ENCODE measurements around the gene ADAMTS2.

Gene ADAMTS2

GRCh38 chr5:179235416-179236400, 109.6 kb downstream of the ADAMTS2 start:
- no peak for DNase-seq (ENCODE audit: extremely low spot score)
- CTCF ChIA-PET: no interaction called here
- TF ChIP-seq, protein P1, sequence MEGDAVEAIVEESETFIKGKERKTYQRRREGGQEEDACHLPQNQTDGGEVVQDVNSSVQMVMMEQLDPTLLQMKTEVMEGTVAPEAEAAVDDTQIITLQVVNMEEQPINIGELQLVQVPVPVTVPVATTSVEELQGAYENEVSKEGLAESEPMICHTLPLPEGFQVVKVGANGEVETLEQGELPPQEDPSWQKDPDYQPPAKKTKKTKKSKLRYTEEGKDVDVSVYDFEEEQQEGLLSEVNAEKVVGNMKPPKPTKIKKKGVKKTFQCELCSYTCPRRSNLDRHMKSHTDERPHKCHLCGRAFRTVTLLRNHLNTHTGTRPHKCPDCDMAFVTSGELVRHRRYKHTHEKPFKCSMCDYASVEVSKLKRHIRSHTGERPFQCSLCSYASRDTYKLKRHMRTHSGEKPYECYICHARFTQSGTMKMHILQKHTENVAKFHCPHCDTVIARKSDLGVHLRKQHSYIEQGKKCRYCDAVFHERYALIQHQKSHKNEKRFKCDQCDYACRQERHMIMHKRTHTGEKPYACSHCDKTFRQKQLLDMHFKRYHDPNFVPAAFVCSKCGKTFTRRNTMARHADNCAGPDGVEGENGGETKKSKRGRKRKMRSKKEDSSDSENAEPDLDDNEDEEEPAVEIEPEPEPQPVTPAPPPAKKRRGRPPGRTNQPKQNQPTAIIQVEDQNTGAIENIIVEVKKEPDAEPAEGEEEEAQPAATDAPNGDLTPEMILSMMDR (IDR thresholded peaks at IDR 0.05; ENCODE audit: control extremely low read depth, extremely low read depth, low read depth, missing control alignments): no peak
- POLR2A ChIA-PET: no interaction called here

- ChIA-PET POLR2A (no interaction called here), CTCF (no interaction called here)
- no peak for DNase-seq (ENCODE audit: extremely low spot score)
- TF ChIP-seq, protein P1 (IDR thresholded peaks at IDR 0.05; ENCODE audit: control extremely low read depth, extremely low read depth, low read depth, missing control alignments): no peak
Observed at GRCh38 chr5:179234563-179235135, 110.6 kb downstream of the ADAMTS2 start.

DNA sequence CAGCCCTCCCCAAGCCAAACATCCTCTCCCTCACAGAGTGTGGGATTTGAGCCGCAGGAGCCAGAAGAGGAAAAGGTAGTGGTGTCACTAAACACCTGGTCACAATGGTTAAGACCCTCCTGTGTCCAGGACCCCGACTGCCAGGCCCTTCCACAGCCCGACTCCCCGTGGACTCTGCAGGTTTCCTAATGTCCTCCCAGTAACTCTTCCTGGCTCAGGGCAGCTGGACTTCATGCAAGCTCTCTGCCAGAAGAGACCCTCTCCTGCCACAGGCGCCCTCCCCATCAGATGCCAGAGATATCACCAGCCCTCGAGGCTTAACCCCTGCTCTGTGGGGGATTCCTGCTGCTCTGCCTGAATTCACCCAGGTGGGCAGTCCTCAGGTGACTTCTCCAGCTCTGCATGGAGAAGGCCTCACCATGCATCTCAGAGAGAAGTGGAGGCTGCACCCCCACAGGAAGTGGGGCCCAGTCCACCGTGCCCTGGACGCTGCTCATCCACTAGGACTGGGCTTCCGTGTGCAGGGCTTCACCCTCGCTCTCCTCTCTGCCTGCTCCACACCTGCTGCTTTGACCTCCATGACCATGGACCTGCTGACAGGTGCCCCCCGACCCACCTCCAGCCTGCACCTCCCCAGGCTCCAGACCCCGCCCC, 111.2 kb downstream of the ADAMTS2 start:
- TF ChIP-seq, protein P1 (IDR thresholded peaks at IDR 0.05; ENCODE audit: control extremely low read depth, extremely low read depth, low read depth, missing control alignments): no peak
- ChIA-PET CTCF (no interaction called here), POLR2A (no interaction called here)
- DNase-seq (ENCODE audit: extremely low spot score): no peak

GRCh38 chr5:179232091-179232735, 113.0 kb downstream of the ADAMTS2 start:
- POLR2A ChIA-PET: no interaction called here
- CTCF ChIA-PET: no interaction called here
- DNase-seq (ENCODE audit: extremely low spot score): no peak
- TF ChIP-seq, protein P1 (IDR thresholded peaks at IDR 0.05; ENCODE audit: control extremely low read depth, extremely low read depth, low read depth, missing control alignments): no peak

DNA sequence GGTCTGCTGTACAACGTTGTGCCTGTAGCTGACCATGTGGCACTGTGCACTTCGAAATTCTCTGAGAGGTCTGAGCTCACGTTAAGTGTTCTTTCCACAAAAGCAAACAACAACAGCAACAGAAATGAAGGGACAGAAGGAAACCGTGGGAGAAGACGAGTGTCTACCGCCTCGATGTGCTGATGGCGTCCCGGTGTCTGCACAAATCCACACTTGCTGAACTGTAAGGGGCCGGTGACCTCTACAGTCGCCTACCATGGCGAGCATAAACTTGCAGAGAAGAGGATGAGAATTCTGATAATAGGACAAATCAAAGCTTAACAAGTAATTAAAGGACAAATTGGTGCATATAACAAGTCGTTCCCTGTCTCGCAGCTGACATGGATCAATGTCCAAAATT, 114.0 kb downstream of the ADAMTS2 start:
- ChIA-PET POLR2A (no interaction called here), CTCF (no interaction called here)
- TF ChIP-seq, protein P1 (IDR thresholded peaks at IDR 0.05; ENCODE audit: control extremely low read depth, extremely low read depth, low read depth, missing control alignments): no peak
- no peak for DNase-seq (ENCODE audit: extremely low spot score)

GRCh38 chr5:179230061-179230461, 115.2 kb downstream of the ADAMTS2 start:
- ChIA-PET CTCF (no interaction called here), POLR2A (no interaction called here)
- DNase-seq (ENCODE audit: extremely low spot score): no peak
- TF ChIP-seq, protein P1 (IDR thresholded peaks at IDR 0.05; ENCODE audit: control extremely low read depth, extremely low read depth, low read depth, missing control alignments): no peak
